DOHH2 (cell line): ENCODE results near the gene GDAP1L1.

ENCODE experiments used
- EZH2phosphoT487 ChIP-seq: fragments of 200-600 bp; sonication (generic); IDR thresholded peaks from 2 replicates; pipeline ENCODE4 v1.6.1; 2017; ENCODE audit warnings: borderline replicate concordance, mild to moderate bottlenecking, antibody characterized with exemption, low read length, moderate library complexity, mixed read lengths
- TF ChIP-seq, protein P1 (sequence below): fragments of 200-600 bp; sonication (generic); IDR thresholded peaks from one replicate; pipeline ENCODE4 v1.5.1; 2014; ENCODE audit warnings: antibody characterized with exemption, mild to moderate bottlenecking, low read depth, low read length; ENCODE audit not compliant: poor library complexity, severe bottlenecking

DNA sequence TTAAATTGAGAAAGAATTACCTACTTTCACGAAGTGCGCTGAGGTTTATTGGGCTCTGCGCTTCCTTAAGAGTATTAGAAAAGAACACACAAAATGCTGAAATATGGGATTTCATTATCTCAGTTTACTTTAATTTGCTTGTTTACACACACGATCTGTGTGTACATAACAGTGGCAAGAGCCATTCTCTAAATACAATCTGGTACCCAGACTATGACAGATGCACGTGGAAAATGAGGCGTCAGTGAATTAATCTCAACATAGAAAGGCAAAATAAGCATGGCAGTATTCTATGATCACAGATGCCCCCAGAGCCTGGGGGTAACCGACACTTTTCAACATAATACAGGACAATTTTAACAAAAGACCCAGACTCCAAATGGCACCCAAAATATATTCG is 55.6 kb downstream of the GDAP1L1 start:
- TF ChIP-seq, protein P1, sequence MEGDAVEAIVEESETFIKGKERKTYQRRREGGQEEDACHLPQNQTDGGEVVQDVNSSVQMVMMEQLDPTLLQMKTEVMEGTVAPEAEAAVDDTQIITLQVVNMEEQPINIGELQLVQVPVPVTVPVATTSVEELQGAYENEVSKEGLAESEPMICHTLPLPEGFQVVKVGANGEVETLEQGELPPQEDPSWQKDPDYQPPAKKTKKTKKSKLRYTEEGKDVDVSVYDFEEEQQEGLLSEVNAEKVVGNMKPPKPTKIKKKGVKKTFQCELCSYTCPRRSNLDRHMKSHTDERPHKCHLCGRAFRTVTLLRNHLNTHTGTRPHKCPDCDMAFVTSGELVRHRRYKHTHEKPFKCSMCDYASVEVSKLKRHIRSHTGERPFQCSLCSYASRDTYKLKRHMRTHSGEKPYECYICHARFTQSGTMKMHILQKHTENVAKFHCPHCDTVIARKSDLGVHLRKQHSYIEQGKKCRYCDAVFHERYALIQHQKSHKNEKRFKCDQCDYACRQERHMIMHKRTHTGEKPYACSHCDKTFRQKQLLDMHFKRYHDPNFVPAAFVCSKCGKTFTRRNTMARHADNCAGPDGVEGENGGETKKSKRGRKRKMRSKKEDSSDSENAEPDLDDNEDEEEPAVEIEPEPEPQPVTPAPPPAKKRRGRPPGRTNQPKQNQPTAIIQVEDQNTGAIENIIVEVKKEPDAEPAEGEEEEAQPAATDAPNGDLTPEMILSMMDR, result no peak
- TF ChIP-seq EZH2phosphoT487, result no peak
